Measurements from ENCODE around the gene STK25.
"Not testable (repeated sequence)": the region's sequence is repeated elsewhere in the genome, so short reads cannot be mapped to it uniquely, and the experiment has no call there.

The STK25 gene

DNA sequence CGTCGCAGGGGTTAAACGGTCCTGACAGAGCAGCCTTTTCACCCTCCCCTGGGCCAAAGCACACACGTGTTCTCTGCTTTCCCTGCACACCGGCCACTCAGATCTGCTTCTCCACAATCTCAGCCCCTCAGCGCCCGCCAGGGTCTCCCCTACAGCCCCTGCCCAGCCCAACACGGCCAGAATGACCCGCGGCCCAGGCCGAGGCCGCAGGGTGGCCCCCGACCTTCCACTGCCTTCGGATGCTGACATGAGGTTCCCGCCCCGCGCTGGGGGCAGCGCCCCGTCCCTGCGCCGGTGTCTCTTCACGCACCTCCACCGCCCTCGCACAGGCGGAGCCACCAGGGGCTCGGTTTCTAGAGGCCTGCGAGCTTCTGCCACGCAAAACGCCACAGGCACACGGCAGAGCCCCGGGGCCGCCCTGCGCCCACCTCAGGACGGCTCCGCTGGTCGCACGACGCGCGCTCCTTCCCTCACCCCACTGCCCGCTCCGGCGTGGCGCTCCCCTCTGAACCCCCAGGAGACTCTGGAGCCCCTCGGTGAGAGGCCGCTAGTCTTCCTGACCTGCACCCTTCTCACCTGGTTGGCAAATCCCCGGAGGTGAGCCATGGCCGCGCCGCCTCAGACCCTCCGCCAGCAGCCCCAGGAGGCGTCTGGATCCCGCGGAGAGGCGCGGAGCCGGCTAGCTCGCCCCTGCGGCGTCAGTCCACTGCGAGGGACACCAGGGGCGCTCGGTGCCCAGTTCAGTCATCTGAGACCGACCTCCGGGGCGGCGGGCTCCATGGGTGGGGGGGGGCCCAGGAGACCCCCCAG lies 749 bp downstream of the STK25 start:
- DNase-seq: no peak

DNA sequence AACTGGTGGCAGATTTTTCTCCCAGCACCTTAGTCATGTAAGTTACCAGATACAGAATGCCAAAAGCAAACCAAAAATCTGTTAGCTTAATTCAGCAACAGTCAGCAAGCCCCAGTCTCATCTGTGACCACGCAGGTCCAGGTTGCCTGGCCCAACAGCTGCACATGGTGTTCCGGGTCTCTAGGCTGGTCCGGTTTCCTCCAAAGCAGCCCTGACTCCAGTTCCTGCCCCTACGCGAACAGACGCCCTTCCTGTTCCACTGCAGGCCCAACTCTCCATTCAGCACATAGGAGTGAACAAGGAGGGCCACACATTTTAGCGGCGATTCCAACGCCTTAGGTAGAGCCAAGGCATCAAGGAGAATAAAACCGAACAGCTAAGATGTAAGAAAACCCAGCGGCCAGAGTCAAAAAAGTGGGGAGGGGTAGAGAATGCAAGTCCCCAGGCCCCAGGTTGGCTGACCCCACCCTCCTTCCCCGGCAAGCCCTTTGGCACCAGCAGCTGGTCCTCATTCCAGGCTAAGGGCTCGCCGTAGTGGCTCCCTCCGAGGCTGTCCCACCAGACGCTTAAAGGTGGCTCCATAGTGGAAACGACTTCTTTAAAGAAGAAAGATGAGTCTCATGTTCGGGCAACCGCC lies 1.5 kb downstream of the STK25 start:
- DNase-seq: no peak

DNA sequence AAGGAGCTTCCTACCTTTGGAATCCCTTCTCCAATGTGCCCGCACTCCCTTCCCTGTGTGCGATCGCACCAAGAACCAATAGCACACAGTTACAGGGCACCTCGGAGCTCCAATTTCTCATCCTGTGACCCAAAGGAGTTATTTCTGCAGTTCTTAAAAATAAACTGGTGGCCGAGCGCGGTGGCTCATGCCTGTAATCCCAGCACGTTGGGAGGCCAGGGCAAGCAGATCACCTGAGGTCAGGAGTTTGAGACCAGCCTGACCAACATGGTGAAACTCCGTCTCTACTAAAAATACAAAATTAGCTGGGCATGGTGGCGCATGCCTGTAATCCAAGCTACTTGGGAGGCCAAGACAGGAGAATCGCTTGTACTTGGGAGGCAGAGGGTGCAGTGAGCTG lies 2.1 kb downstream of the STK25 start:
- not testable (repeated sequence) for DNase-seq

DNA sequence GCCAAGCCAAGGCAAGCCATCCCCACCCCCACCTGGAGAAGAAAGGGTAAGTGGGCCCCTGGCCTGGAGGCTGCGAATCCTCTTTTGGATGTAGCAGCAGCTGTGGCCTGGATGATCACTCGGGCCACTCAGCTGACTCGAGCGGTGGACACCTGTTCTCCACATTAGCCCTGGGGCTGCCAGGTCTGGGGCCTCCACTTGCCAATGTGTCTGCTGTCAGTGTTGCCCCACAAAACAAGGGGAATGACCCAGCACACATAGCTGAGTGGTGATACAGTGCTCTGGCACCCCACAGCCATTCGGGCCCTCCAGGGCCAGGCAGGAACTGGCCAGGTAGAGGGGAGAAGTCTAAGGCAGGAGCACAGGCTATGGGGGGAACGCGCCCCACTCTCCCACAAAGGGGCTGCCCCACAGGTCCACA lies 2.6 kb downstream of the STK25 start:
- DNase-seq: no peak

GRCh38 chr2:241505086-241505780 lies 3.2 kb downstream of the STK25 start:
- DNase-seq: no peak

DNA sequence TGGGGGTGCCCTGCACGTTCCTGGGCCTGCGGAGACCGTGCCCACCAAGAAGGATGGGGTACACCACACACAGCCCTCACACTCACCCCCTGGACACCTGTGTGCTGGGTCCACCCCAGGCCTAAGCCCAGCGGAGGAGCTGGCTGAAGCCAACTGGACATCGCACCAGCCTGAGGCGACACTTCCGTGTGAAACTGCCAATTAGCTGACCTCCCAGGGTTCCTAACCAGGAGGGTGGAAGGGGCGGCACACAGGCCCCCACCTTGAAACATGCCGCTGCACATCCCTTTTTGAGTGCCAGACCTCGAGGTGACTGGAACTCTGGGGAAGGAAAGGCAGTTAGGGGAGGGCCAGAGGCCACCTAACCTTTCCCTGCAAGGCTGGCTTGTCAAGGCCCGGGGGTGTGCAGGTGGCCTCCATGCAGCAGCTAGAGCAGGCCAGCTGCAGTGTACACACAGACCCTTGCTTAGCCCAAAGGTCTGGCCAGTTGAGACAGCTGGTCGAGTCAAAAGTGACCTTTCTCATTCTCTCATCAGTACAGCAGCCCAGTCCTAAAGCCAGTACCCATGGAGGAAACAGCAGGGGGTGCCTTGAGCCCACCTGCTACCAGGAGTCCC lies 4.5 kb downstream of the STK25 start:
- DNase-seq: no peak

- no peak for DNase-seq
Observed at GRCh38 chr2:241502281-241502680, 6.1 kb downstream of the STK25 start.

DNA sequence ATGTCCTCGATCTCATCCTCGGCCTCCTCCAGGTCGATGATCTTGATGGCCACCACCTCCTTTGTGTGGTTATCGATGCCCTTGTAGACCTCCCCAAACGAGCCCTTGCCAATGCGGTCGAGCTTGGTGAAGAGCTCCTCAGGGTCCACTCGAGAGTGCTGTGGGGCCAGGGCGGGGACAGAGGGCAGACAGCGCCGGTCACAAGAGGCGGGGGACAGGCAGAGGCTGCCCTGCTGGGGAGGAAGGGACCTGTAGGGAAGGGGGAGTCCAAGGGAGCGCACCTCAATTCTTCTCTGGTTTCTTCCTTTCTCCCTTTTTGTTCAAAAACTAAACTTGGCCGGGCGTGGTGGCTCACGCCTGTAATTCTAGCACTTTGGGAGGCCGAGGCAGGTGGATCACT lies 6.8 kb downstream of the STK25 start:
- DNase-seq: no peak

DNA sequence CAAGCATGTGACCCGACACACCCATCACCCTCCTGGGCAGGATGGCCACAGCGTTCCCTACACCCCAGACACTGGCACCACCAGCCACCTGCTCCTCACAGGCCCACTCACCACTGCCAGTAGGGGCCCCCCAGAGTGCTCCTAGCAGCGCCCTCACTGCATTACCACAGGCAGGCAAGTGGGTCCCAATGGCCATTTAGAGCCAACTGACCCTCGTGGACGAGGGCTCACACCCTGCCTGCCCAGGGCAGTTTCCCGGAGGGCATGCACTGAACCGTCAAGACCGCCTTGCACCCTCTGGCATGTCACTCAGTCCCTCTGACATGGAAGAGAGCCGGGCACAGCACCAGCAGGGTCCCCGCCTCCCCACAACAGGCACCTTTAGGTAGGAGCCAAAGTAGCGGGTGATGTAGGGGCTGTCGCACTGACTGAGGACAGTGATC lies 7.3 kb downstream of the STK25 start:
- DNase-seq: no peak

DNA sequence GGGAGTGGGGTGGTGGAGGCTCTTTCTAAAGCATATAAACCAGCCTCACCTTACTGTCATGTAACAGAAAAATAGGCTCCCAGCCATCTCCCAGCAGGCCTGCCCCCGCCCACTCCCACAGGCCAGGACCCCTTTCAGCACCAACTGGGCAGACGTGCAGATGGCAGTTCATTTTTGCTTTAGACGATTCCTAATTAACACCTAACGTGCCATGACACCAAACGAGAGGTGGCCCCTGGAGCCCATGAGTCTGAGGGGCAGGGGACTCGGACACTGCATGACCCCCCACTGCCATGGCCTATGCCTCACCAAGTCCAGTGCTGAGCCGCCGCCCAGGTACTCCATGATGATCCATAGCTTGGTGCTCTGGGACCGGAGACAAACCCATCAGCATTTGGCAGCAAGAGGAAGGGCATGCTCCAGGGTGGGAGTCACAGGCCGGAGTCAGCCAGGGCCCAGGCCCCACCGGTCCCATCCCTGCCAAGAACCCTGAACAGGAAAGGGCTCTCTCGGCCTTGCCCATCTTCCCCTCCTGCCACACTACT lies 7.9 kb downstream of the STK25 start:
- DNase-seq: no peak

GRCh38 chr2:241500016-241500415 lies 8.4 kb downstream of the STK25 start:
- no peak for DNase-seq

- no peak for DNase-seq
Observed at GRCh38 chr2:241499146-241499965, 9.0 kb downstream of the STK25 start.

DNA sequence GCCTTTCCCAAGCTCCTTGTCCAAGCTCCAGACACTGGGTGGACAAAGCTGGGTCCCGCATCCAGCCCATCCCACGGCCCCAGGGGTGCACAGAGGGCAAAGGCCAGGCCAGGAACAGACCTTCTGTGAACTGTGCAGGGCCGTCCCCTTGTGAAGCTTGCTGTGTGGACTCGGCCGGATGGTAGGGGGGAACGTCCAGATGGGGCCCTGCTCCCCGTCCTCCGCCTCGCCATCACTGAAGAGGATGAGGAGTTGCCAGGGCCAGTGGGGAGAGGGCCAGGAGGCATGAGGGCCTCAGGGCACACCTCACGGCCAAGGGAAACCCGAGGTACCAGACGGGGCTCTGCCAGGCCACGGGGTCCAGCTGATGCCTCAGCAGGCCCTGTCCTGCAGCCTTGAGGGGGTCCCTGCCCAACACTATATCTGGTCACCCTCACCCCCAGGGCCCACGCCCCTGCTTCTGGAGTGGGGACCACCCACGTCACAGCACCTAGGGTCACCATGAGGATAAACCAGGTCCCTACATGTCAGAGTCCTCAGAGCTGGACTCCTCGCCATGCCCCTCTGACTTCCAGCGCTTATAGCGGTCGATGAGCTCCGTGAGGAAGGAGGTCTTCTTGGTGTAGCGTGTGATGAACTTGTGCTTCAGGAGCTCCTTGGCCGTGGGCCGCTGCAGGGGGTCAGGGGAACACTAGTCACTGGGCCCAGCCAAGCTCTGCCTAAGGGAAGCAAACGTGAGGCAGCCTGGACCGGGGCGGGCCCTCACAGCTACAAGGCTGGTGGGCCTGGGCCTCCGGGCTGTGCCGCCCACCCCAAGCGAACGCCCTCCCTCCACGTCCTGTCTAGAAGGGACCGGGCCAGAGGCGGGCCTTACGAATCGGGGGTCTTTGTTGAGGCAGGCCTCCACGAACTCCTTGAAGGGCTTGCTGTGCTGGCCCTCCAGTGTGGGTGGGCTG lies 10.0 kb downstream of the STK25 start:
- no peak for DNase-seq

GRCh38 chr2:241496904-241497877 lies 11.2 kb downstream of the STK25 start:
- no peak for DNase-seq

DNA sequence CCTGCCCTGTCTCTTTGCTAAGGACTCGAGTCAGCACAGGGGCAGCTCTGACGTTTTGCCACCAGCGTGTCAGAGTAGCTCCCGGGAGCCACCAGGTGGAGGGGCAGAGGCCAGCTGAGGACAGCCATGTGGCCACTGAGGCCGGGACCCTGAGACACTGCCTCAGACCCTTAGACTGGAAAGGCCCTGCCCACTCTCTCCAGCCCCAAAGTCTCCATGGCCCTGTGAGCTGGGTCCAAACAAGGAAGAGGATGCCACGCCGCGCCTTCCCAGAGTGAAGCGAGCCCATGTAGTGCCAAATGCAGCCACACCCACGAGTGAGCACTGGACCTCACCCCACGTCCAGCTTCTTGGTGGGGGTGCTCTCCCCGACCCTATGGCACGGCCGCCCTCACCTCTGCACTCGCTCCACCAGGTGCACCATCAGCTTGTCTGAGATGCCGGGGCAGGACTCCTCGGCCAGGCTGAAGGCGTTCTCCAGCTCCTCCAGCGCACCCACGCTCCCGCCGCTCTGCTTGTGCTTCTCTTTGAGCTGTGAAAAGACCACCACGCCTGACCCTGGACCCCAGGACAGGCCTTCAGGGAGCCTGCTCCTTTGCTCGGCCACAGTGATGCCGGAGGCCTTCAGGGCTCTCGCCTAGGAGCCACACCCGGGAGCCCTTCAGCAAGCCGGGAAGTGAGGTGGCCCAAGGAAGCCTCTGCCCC lies 12.2 kb downstream of the STK25 start:
- no peak for DNase-seq

DNA sequence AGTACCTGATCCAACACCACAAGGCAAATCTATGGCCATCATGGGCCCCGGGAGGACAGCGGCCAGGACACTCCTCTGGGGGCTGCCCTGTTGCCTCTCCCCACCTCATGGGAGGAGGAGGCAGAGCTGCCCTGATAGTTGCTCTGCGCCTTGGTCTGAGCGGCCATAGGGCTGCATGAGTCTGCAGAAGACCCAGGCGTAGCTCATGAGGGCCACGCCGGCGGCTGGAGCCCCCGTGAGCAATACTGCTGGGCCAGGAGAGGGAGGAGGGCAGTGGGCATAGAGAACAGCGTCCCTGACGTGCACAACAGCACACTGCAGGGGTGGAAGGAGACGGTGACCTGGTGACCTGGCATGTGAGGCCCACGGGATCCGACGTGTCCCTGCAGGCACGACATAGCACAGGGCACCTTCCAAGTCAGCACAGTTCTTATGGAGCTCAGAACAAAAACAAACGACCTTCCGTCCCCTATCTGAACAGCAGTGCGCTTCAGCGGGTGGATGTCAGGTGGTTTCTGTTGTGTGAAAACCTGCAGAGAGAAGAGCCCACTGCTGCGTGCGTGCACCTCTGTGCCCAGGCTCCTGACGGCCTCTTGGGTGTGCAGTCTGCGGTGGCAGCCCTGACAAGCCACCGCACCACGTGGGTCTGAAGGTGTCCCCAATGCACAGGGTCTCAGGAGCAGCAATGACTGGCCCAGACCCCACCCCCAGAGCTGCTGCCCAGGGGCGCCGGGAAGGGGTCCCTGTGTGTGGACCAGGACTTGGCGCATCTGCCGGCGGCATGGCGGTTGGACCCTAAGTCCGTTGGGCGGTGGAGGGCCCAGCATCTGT lies 13.0 kb downstream of the STK25 start:
- DNase-seq: no peak

- DNase-seq: no peak
Observed at GRCh38 chr2:241494311-241494908, 14.0 kb downstream of the STK25 start.

GRCh38 chr2:241493092-241493491 lies 15.3 kb downstream of the STK25 start:
- DNase-seq: no peak

All from T-helper 9 cell (primary cell).